Osteoblast (primary cell): ENCODE measurements around the gene GIPR. TPM values are rescaled to one million over a fixed set of nuclear protein-coding genes. Genes with fewer than 3 reads are reported as not detected.
"Not testable (repeated sequence)": the region's sequence is repeated elsewhere in the genome, so short reads cannot be mapped to it uniquely, and the experiment has no call there.

Experiments
- DNase-seq: peaks from one replicate; pipeline ENCODE4 v3.0.0; 2011; ENCODE audit warnings: low spot score, mixed read lengths; ENCODE audit not compliant: insufficient read length; ENCODE audit errors: missing footprints
- H2AFZ ChIP-seq: 2 replicates; pipeline ENCODE4 v1.6.0; 2011; ENCODE audit warnings: mild to moderate bottlenecking, low read length
- H3K27ac ChIP-seq: 2 replicates; pipeline ENCODE4 v1.5.1; 2011; ENCODE audit warnings: mild to moderate bottlenecking, low read depth, low read length, moderate library complexity
- H3K27me3 ChIP-seq: 2 replicates; pipeline ENCODE4 v1.6.0; 2012; ENCODE audit warnings: mild to moderate bottlenecking, control low read depth, inconsistent platforms, low read length, moderate library complexity; ENCODE audit not compliant: insufficient read depth
- H3K36me3 ChIP-seq: 2 replicates; pipeline ENCODE4 v1.5.1; 2011; ENCODE audit warnings: mild to moderate bottlenecking, low read length, control low read depth, moderate library complexity; ENCODE audit not compliant: insufficient read depth
- H3K4me1 ChIP-seq: 2 replicates; pipeline ENCODE4 v1.5.1; 2011; ENCODE audit warnings: mild to moderate bottlenecking, low read length, control low read depth, moderate library complexity; ENCODE audit not compliant: insufficient read depth
- H3K4me2 ChIP-seq: 2 replicates; pipeline ENCODE4 v1.6.0; 2011; ENCODE audit warnings: mild to moderate bottlenecking, low read length; ENCODE audit not compliant: insufficient read depth
- H3K4me3 ChIP-seq: fragments of 200-600 bp; sonication (generic); 3 replicates; pipeline ENCODE4 v1.5.1; 2012; ENCODE audit warnings: mild to moderate bottlenecking, low read length, inconsistent platforms; ENCODE audit not compliant: insufficient read depth
- H3K79me2 ChIP-seq: 2 replicates; pipeline ENCODE4 v1.6.0; 2012; ENCODE audit warnings: mild to moderate bottlenecking, low read length, control low read depth, inconsistent platforms; ENCODE audit not compliant: insufficient read depth
- H3K9me3 ChIP-seq: 2 replicates; pipeline ENCODE4 v1.5.1; 2011; ENCODE audit warnings: low read depth, low read length, control low read depth
- H4K20me1 ChIP-seq: 2 replicates; pipeline ENCODE4 v1.6.0; 2012; ENCODE audit warnings: mild to moderate bottlenecking, low read length, control low read depth; ENCODE audit not compliant: insufficient read depth
- CTCF ChIP-seq: IDR thresholded peaks from 2 replicates; pipeline ENCODE4 v1.5.1; 2011; ENCODE audit warnings: mild to moderate bottlenecking, low read depth, low read length, moderate library complexity; ENCODE audit errors: extremely low read depth
- total RNA-seq: library from RNA; depleted of rRNA; stranded (reverse); fragments of >200 nt; gene quantifications from 2 replicates; pipeline ENCODE4 v1.2.3, GENCODE V29; 2012

Gene GIPR
- total RNA-seq: under 0.01 and 0.88 TPM in 2 replicates

GRCh38 chr19:45667620-45668341 lies at the start of gene GIPR:
Gene GIPR (plus strand): TSS chr19:45668221. CDS start chr19:45669521, 1,300 bp downstream.
- H3K27me3 ChIP-seq: peaks cover 26% of the 10 kb centered on the region
- H3K79me2 ChIP-seq: no peaks in the 10 kb centered on the region
- H3K9me3 ChIP-seq: no peaks in the 10 kb centered on the region
- no peak within 1 kb of the TSS for H3K27ac ChIP-seq
- no peaks in the 10 kb centered on the region for H4K20me1 ChIP-seq
- H3K4me2 ChIP-seq: peak within 1 kb of the TSS; percentile 90
- H2AFZ ChIP-seq: peak within 1 kb of the TSS; percentile 74
- peak; percentile 73 for DNase-seq
- H3K36me3 ChIP-seq: no peaks in the 10 kb centered on the region
- peaks cover 13% of the 10 kb centered on the region for H3K4me1 ChIP-seq
- TF ChIP-seq CTCF: no peak
- peak within 1 kb of the TSS; percentile 65 for H3K4me3 ChIP-seq

GRCh38 chr19:45621389-45621788 lies 46.6 kb upstream of the GIPR start:
- Histone ChIP-seq H3K79me2 (no peaks in the 10 kb centered on the region), H3K9me3 (no peaks in the 10 kb centered on the region), H4K20me1 (no peaks in the 10 kb centered on the region), H3K4me1 (no peaks in the 10 kb centered on the region), H3K36me3 (peaks cover 38% of the 10 kb centered on the region), H3K27ac (no peak overlapping the region), H3K4me2 (no peak overlapping the region), H2AFZ (no peak overlapping the region), H3K4me3 (no peak overlapping the region), H3K27me3 (no peaks in the 10 kb centered on the region)
- no peak for DNase-seq
- no peak for TF ChIP-seq CTCF

- Histone ChIP-seq H3K4me1 (no peaks in the 10 kb centered on the region), H3K4me2 (no peak overlapping the region), H3K27ac (no peak overlapping the region), H3K9me3 (no peaks in the 10 kb centered on the region), H3K36me3 (peaks cover 36% of the 10 kb centered on the region), H3K79me2 (no peaks in the 10 kb centered on the region), H2AFZ (no peak overlapping the region), H3K4me3 (no peak overlapping the region), H3K27me3 (no peaks in the 10 kb centered on the region), H4K20me1 (no peaks in the 10 kb centered on the region)
- DNase-seq: no peak
- TF ChIP-seq CTCF: no peak
These were observed 46.0 kb upstream of the GIPR start for GRCh38 chr19:45621976-45622503.

DNA sequence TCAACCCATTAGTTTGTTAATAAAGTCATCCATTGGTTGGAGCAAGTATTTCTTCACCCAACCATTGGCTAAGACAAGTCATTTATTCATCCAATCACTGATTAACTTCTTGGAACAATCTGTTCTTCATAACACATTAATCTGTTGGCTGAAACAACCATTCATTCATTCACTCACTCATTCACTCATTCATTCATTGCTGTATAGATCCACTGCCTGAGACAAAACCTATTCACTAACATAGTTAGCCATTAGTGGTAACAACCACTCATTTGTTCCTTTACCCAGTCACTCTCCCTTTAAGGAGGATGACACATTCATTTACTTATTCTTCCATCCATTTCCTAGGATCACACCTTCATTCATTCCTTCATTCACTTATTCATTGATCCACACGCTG lies 44.0 kb upstream of the GIPR start:
- no peak overlapping the region for H2AFZ ChIP-seq
- DNase-seq: no peak
- no peak overlapping the region for H3K27ac ChIP-seq
- no peaks in the 10 kb centered on the region for H4K20me1 ChIP-seq
- no peaks in the 10 kb centered on the region for H3K79me2 ChIP-seq
- H3K4me1 ChIP-seq: no peaks in the 10 kb centered on the region
- no peaks in the 10 kb centered on the region for H3K27me3 ChIP-seq
- H3K4me2 ChIP-seq: no peak overlapping the region
- TF ChIP-seq CTCF: no peak
- H3K4me3 ChIP-seq: no peak overlapping the region
- H3K9me3 ChIP-seq: no peaks in the 10 kb centered on the region
- peaks cover 38% of the 10 kb centered on the region for H3K36me3 ChIP-seq

DNA sequence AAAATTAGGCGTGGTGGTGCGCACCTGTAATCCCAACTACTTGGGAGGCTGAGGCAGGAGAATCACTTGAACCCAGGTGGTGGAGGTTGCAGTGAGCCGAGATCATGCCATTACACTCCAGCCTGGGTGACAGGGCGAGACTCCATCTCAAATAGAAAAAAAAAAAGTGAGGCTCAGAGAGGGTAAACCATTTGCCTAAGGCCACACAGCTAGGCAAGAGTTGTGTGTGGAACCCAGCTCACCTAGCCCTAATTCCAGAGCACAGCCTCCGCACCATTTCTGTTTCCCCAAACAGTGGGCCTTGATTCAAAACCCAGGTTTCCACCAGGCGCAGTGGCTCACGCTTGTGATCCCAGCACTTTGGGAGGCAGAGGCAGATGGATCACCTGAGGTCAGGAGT lies 39.8 kb upstream of the GIPR start:
- DNase-seq, H3K9me3 ChIP-seq, H3K27ac ChIP-seq, H3K79me2 ChIP-seq, H4K20me1 ChIP-seq, H3K4me3 ChIP-seq, H2AFZ ChIP-seq, H3K27me3 ChIP-seq, H3K4me2 ChIP-seq: not testable (repeated sequence)
- H3K36me3 ChIP-seq: peaks cover 35% of the 10 kb centered on the region
- peaks cover 15% of the 10 kb centered on the region for H3K4me1 ChIP-seq
